GM06990 (cell line): ENCODE results near the gene SPDEF.

Source experiments
- DNase-seq: peaks from one replicate; pipeline ENCODE4 v3.0.0-alpha.2; 2011; ENCODE audit not compliant: insufficient read length; ENCODE audit errors: extremely low read depth
- H3K27me3 ChIP-seq: replicated peaks from 2 replicates; pipeline ENCODE4 v1.6.0; 2011; ENCODE audit warnings: low read length; ENCODE audit not compliant: control insufficient read depth, insufficient read depth
- H3K36me3 ChIP-seq: 2 replicates; pipeline ENCODE4 v1.5.1; 2011; ENCODE audit warnings: low read length; ENCODE audit not compliant: control insufficient read depth, insufficient read depth
- H3K4me3 ChIP-seq: replicated peaks from 2 replicates; pipeline ENCODE4 v1.5.1; 2011; ENCODE audit warnings: low read depth, mild to moderate bottlenecking, control low read depth, low read length
- CTCF ChIP-seq: IDR thresholded peaks from 2 replicates; pipeline ENCODE4 v1.5.1; 2011; ENCODE audit warnings: low read length, control low read depth, mild to moderate bottlenecking, inconsistent platforms; ENCODE audit not compliant: insufficient read depth, poor library complexity, severe bottlenecking

Gene SPDEF

GRCh38 chr6:34598712-34599111 lies 42.6 kb upstream of the SPDEF start:
- H3K36me3 ChIP-seq, result peaks cover 12% of the 10 kb centered on the region
- H3K27me3 ChIP-seq, result no peaks in the 10 kb centered on the region
- no peak for TF ChIP-seq CTCF
- H3K4me3 ChIP-seq, result no peak overlapping the region
- no peak for DNase-seq

- DNase-seq, result no peak
- no peaks in the 10 kb centered on the region for H3K27me3 ChIP-seq
- no peak for TF ChIP-seq CTCF
- H3K4me3 ChIP-seq, result no peak overlapping the region
- H3K36me3 ChIP-seq, result peaks cover 12% of the 10 kb centered on the region
These were observed 41.6 kb upstream of the SPDEF start for GRCh38 chr6:34597605-34598353.

- H3K27me3 ChIP-seq, result no peaks in the 10 kb centered on the region
- H3K36me3 ChIP-seq, result peaks cover 8% of the 10 kb centered on the region
- no peak overlapping the region for H3K4me3 ChIP-seq
- no peak for TF ChIP-seq CTCF
- no peak for DNase-seq
These were observed 40.7 kb upstream of the SPDEF start for GRCh38 chr6:34596798-34597197.

DNA sequence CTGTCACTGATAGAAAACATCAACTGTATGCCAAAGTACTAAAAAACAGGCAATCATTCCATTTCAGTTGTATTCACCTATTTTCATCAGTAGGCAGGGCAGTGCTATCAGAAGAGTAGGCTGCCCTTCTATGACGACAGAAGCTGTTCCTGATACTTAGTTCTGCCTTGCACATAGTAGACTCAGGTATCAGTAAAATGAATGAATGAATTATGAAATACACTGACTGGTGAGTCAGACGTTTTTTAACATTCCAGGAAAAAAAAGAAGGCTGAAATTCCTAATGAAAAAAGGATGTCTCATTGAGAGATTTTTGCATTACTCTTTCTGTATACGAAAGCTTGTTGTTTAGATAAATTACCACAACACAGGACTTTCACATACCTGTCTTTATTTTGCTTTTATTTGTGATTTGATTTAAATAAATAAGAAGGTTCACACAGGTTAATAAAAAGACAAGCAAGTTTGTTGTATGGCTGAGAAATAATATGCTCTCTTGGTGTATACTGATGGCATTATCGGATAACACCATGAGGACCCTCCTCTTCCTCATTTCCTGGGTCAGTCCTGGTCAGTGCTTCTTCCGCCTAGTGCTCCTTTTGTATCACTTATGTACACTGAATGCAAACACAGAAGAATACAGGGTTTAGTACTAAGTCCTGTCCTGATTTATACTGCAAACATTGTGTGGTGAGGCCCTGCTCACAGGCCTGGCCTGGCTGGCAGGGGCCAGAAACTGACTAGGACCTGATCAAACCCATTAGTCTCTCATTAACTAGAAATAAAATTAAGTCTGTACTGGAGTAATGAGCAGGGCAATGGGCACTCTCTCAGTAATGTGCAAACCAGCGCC lies 39.4 kb upstream of the SPDEF start:
- DNase-seq, result no peak
- no peak overlapping the region for H3K4me3 ChIP-seq
- no peak for TF ChIP-seq CTCF
- H3K36me3 ChIP-seq, result peaks cover 5% of the 10 kb centered on the region
- no peaks in the 10 kb centered on the region for H3K27me3 ChIP-seq

DNA sequence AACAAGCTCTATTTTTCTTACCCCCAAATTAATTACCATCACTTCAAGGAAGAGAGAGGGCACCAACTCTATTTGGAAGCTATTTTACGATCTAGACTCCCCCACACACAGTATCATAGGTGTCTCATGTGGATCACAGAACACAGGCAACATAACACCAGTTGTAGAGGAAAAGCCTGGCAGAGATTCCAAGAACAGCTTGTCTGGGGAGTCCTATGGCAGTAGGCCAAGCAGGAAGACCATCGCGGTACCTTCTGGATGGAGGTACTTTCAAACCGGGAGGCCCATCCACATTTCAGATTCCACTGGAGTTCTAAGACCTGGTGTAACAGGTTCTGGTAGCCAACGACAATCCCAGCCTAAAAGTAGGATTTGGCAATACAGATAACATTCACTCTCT lies 37.6 kb upstream of the SPDEF start:
- no peaks in the 10 kb centered on the region for H3K27me3 ChIP-seq
- no peak for DNase-seq
- H3K4me3 ChIP-seq, result no peak overlapping the region
- H3K36me3 ChIP-seq, result peaks cover 12% of the 10 kb centered on the region
- no peak for TF ChIP-seq CTCF
